GM21367 (cell line): ENCODE results near the gene CDK14.
"Not testable (repeated sequence)": the region's sequence is repeated elsewhere in the genome, so short reads cannot be mapped to it uniquely, and the experiment has no call there.

Experiments
- ATAC-seq: cut with Tn5 transposase; IDR thresholded peaks from one replicate; pipeline ENCODE4 v1.9.1; 2021; ENCODE audit not compliant: unreplicated experiment

Gene CDK14

GRCh38 chr7:91135703-91136430 is 539.7 kb downstream of the CDK14 start:
- no peak for ATAC-seq

GRCh38 chr7:91137153-91137787 is 541.1 kb downstream of the CDK14 start:
- no peak for ATAC-seq

- ATAC-seq = no peak
Measured at GRCh38 chr7:91137788-91138368, 541.8 kb downstream of the CDK14 start.

- ATAC-seq = no peak
Measured at GRCh38 chr7:91140286-91140685, 544.2 kb downstream of the CDK14 start.

GRCh38 chr7:91140982-91141381 is 544.9 kb downstream of the CDK14 start:
- no peak for ATAC-seq

GRCh38 chr7:91142743-91143142 is 546.6 kb downstream of the CDK14 start:
- ATAC-seq = no peak

- no peak for ATAC-seq
Measured at GRCh38 chr7:91149341-91150246, 553.5 kb downstream of the CDK14 start.

GRCh38 chr7:91151916-91152315 is 555.8 kb downstream of the CDK14 start:
- no peak for ATAC-seq

- ATAC-seq = no peak
Measured at GRCh38 chr7:91156316-91157185, 560.4 kb downstream of the CDK14 start.

- no peak for ATAC-seq
Measured at GRCh38 chr7:91157579-91158320, 561.6 kb downstream of the CDK14 start.

GRCh38 chr7:91162436-91162835 is 566.3 kb downstream of the CDK14 start:
- ATAC-seq = no peak

- no peak for ATAC-seq
Measured at GRCh38 chr7:91164506-91164905, 568.4 kb downstream of the CDK14 start.

- peak; percentile 91 for ATAC-seq
Measured at GRCh38 chr7:91165006-91165845, 569.1 kb downstream of the CDK14 start.

GRCh38 chr7:91165846-91166230 is 569.7 kb downstream of the CDK14 start:
- peak; percentile 31 for ATAC-seq

- no peak for ATAC-seq
Measured at GRCh38 chr7:91168871-91169829, 573.0 kb downstream of the CDK14 start.

GRCh38 chr7:91169830-91170191 is 573.7 kb downstream of the CDK14 start:
- no peak for ATAC-seq

- not testable (repeated sequence) for ATAC-seq
Measured at GRCh38 chr7:91173265-91173664, 577.1 kb downstream of the CDK14 start.

- ATAC-seq = no peak
Measured at GRCh38 chr7:91180746-91181145, 584.6 kb downstream of the CDK14 start.
